ENCODE results near the gene CADPS2.

DNA sequence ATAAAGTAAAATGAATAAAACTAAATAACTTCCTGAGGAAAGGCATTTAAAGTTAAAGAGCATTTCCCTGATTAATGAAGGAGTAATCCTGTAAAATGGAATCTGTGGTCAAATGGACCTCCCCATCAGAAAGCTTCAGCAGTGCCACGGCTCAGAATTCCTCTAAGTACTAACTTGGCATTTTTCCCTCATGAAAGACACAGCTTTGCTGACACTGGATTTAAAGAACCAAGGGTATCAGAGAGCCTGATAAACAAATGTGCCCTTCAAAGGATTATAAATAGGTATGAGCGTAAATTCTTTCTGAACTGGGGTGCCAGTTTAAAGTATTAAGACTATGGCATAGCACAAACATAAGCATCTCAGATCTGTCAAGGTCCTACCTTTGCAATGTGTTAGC is 159.4 kb downstream of the CADPS2 start:
- TF ChIP-seq, protein P1, sequence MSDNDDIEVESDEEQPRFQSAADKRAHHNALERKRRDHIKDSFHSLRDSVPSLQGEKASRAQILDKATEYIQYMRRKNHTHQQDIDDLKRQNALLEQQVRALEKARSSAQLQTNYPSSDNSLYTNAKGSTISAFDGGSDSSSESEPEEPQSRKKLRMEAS (CRISPR knock-in tag; IDR thresholded peaks at IDR 0.05) = no peak
- TF ChIP-seq TEAD4 (CRISPR knock-in tag; IDR thresholded peaks at IDR 0.05) (no peak), CTCF (IDR thresholded peaks at IDR 0.05) (no peak)

Data from WTC11 (cell line).